Measurements from ENCODE around the gene CEBPB.

The CEBPB gene

DNA sequence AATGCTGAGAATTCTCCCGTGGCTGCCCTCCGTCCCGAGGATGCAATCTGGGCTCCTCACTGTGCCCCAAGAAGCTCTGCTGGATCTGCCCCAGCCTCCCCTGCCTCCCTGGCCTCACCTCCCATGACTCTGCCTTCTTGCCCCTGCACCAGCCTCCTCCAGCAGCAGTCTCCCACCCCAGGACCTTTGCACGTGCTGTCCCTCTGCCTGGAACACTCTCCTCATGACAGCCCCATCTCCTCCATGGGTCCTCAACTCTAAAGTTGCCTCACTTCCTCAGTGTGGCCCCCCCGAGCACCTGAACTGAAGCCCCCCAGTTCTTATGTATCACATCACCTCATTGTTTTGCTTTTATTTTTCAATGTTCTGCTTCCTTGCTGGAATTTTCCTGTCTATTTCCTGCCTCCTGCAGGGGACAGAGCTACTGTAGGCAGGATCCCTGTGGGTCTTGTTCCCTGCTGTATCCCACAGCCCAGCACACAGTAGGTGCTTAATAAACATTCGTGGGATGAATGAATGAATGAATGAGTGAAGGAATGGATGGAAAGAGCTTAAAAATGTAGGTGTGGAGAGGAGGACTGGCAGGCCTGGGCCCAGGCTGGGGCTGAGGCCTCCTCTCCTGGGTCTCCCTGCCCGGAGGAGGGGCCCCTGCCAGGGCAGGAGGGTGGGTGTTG lies 42.2 kb downstream of the CEBPB start:
- no peaks in the 10 kb centered on the region for H3K4me1 ChIP-seq (ENCODE audit: control insufficient read depth, insufficient read depth, low read length)
- H3K4me3 ChIP-seq (ENCODE audit: low read length in 2 of 2) = no peak overlapping the region
- H3K9me3 ChIP-seq (ENCODE audit: control insufficient read depth in 2 of 2, low read length in 2 of 2) = no peaks in the 10 kb centered on the region
- no peak overlapping the region for H3K9ac ChIP-seq (ENCODE audit: low read length in 2 of 2)
- no peaks in the 10 kb centered on the region for H3K27me3 ChIP-seq (ENCODE audit: control insufficient read depth in 1 of 2, insufficient read depth in 2 of 2, low read length in 2 of 2)
- no peak overlapping the region for H3K27ac ChIP-seq (ENCODE audit: low read length)
- no peaks in the 10 kb centered on the region for H3K36me3 ChIP-seq (ENCODE audit: control insufficient read depth in 2 of 2, insufficient read depth in 2 of 2, low read length in 2 of 2)

DNA sequence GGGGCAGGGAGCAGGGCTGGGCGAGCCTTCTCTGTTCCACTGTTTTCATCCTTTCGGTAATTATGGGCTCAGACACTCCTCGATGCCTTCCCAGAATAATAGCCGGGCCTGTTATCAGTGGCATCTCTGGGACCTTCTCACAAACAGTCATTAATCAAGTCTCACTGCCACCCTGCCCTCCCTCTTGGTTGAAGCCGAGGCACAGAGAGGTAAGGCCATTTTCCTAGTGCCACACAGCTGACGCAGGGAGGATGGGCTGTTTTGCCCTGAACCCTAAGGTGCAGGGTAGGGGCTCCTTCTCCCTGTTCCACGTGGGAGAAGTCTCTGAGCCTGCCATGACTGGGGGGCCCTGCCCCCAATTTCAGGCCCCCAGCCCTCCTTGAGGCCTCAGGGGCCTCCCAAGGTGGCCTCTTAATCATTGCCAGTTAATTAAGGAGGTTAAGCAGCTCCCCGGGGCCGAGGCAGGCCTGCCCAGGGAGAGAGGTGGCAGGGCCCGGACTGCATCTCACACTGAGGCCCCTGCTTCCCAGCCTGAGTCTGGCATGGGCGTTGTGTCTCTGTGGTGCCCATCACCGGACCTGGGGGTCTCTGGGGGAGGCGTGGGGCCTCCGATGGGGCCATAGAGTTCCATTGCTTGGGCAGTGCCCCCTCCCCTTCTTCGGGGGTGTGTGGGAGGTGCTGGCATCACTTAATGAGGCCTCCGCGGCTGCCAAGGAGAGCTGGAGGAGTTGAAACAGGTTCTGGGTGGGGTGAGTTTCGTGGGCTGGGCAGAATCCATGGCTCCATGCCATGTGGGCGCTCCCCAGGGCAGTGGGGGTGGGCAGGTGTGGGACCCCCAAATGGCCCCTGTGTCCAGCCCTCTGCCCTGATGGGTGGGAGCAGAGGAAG lies 42.9 kb downstream of the CEBPB start:
- H3K27me3 ChIP-seq (ENCODE audit: control insufficient read depth in 1 of 2, insufficient read depth in 2 of 2, low read length in 2 of 2) = no peaks in the 10 kb centered on the region
- H3K27ac ChIP-seq (ENCODE audit: low read length) = no peak overlapping the region
- H3K9ac ChIP-seq (ENCODE audit: low read length in 2 of 2) = no peak overlapping the region
- H3K4me3 ChIP-seq (ENCODE audit: low read length in 2 of 2) = no peak overlapping the region
- no peaks in the 10 kb centered on the region for H3K36me3 ChIP-seq (ENCODE audit: control insufficient read depth in 2 of 2, insufficient read depth in 2 of 2, low read length in 2 of 2)
- H3K4me1 ChIP-seq (ENCODE audit: control insufficient read depth, insufficient read depth, low read length) = no peaks in the 10 kb centered on the region
- no peaks in the 10 kb centered on the region for H3K9me3 ChIP-seq (ENCODE audit: control insufficient read depth in 2 of 2, low read length in 2 of 2)

DNA sequence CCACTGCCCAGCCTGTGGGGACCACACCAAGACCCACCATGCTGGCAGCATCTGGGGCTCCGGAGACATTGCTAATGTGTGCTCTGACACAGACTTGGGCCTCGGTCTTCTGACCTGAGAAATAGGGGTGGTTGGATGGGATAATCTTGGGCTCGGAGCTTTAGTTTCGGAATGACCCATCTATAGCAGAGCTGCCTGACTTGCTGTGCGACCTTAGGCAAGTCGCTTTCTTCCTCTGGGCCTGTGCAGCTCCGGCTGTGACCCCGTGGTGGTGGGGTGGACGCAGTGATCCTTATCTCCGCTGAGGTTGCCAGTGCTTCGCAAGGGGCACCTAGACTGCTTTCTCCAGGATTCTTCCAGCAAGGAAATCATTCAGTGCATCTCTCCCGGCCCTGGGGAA lies 43.7 kb downstream of the CEBPB start:
- no peak overlapping the region for H3K27ac ChIP-seq (ENCODE audit: low read length)
- no peaks in the 10 kb centered on the region for H3K36me3 ChIP-seq (ENCODE audit: control insufficient read depth in 2 of 2, insufficient read depth in 2 of 2, low read length in 2 of 2)
- no peaks in the 10 kb centered on the region for H3K9me3 ChIP-seq (ENCODE audit: control insufficient read depth in 2 of 2, low read length in 2 of 2)
- H3K27me3 ChIP-seq (ENCODE audit: control insufficient read depth in 1 of 2, insufficient read depth in 2 of 2, low read length in 2 of 2) = no peaks in the 10 kb centered on the region
- no peak overlapping the region for H3K4me3 ChIP-seq (ENCODE audit: low read length in 2 of 2)
- H3K4me1 ChIP-seq (ENCODE audit: control insufficient read depth, insufficient read depth, low read length) = no peaks in the 10 kb centered on the region
- H3K9ac ChIP-seq (ENCODE audit: low read length in 2 of 2) = no peak overlapping the region

DNA sequence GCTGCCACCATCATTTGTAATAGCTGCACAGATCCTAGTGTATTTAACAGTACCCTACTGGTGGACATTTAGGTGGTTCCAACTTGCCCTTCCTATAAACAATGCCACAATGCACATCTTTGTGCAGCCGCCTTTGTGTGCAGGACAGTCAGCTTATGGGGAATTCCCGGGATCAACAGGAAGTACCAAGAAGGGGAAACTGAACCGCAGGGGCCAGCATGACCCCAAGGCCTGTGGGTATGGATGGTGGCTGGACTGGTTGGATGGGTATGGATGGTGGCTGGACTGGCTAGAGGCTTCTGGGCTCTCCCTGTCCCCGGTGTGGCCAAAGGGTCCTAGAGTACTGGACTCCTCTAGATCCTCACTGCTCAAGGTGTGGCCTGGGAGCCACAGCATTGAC lies 46.7 kb downstream of the CEBPB start:
- no peaks in the 10 kb centered on the region for H3K36me3 ChIP-seq (ENCODE audit: control insufficient read depth in 2 of 2, insufficient read depth in 2 of 2, low read length in 2 of 2)
- no peaks in the 10 kb centered on the region for H3K9me3 ChIP-seq (ENCODE audit: control insufficient read depth in 2 of 2, low read length in 2 of 2)
- H3K27me3 ChIP-seq (ENCODE audit: control insufficient read depth in 1 of 2, insufficient read depth in 2 of 2, low read length in 2 of 2) = no peaks in the 10 kb centered on the region
- H3K4me1 ChIP-seq (ENCODE audit: control insufficient read depth, insufficient read depth, low read length) = no peaks in the 10 kb centered on the region
- no peak overlapping the region for H3K4me3 ChIP-seq (ENCODE audit: low read length in 2 of 2)
- H3K9ac ChIP-seq (ENCODE audit: low read length in 2 of 2) = no peak overlapping the region
- no peak overlapping the region for H3K27ac ChIP-seq (ENCODE audit: low read length)

DNA sequence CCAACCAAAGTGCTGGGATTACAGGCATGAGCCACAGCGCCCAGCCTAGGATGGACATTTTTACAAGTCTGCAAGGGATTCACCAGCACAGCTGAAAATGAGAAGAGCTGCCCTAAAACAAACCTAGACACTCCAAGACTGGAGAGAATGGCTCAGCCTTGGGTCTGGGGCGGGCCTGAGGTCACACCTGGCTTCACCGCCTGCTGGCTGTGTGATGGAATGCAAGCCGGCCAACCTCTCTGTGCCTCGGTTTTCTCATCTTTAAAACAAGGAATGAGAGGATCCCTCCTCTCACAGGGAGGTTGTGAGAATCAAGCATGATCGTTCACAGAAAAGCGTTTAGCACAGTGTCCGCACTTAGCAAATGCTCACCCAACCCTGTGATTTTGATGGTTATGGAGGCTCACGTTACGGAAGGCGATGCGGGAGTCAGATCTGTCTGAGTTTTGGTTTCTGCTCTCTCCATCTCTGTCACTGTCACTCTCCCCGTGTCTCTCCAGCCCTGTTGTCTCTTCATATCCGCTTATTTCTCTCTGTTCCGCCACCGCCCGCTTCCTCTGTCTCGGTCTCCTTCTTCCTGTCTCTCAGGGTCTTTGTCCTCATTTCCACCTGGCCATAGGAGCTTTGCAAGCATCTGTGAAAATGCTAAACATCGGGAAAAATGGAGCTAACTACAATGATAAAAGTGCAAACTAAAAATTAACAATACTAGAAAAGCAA lies 47.6 kb downstream of the CEBPB start:
- H3K9me3 ChIP-seq (ENCODE audit: control insufficient read depth in 2 of 2, low read length in 2 of 2) = no peaks in the 10 kb centered on the region
- H3K4me1 ChIP-seq (ENCODE audit: control insufficient read depth, insufficient read depth, low read length) = no peaks in the 10 kb centered on the region
- H3K36me3 ChIP-seq (ENCODE audit: control insufficient read depth in 2 of 2, insufficient read depth in 2 of 2, low read length in 2 of 2) = no peaks in the 10 kb centered on the region
- H3K4me3 ChIP-seq (ENCODE audit: low read length in 2 of 2) = no peak overlapping the region
- H3K9ac ChIP-seq (ENCODE audit: low read length in 2 of 2) = no peak overlapping the region
- no peak overlapping the region for H3K27ac ChIP-seq (ENCODE audit: low read length)
- peaks cover 0 to 1% of the 10 kb centered on the region in 2 donors for H3K27me3 ChIP-seq (ENCODE audit: control insufficient read depth in 1 of 2, insufficient read depth in 2 of 2, low read length in 2 of 2)

DNA sequence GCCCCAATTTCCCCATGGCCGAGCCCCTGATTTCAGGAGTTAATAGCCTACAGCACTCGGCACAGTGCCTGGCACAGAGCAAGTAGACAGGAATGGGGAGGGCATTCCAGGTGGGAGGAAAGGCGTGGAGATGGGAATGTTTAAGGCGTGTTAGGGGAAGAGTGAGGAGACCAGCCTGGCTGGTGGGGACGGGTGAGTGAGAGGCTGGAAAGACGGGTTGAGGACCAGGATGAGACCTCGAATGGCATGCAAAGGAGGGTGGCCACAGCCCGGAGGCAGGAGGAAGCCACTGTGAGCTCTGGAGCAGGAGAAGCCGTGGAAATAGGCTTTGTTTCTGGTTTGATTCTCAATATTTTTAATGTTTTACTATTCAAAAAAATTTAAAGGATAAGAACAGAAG lies 49.5 kb downstream of the CEBPB start:
- Histone ChIP-seq H3K9me3 (ENCODE audit: control insufficient read depth in 2 of 2, low read length in 2 of 2) (no peaks in the 10 kb centered on the region), H3K4me1 (ENCODE audit: control insufficient read depth, insufficient read depth, low read length) (no peaks in the 10 kb centered on the region), H3K27ac (ENCODE audit: low read length) (no peak overlapping the region), H3K4me3 (ENCODE audit: low read length in 2 of 2) (no peak overlapping the region), H3K9ac (ENCODE audit: low read length in 2 of 2) (no peak overlapping the region), H3K27me3 (ENCODE audit: control insufficient read depth in 1 of 2, insufficient read depth in 2 of 2, low read length in 2 of 2) (peaks cover 0 to 3% of the 10 kb centered on the region in 2 donors), H3K36me3 (ENCODE audit: control insufficient read depth in 2 of 2, insufficient read depth in 2 of 2, low read length in 2 of 2) (no peaks in the 10 kb centered on the region)

DNA sequence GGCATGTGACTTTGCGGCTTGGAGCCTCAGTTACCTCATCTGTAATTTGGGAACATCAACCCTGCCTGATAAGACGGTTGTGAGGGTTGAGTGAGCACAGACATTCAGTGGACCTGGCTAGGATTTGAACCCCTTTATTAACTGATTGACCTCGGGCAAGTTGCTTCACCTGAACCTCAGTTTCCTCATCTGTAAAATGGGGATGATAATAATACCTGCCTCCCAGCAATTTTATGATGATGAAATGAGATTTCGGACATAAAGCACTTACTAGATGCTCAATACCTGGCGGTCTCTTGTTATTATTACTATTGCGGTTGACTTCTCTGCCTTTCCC lies 51.5 kb downstream of the CEBPB start:
- Histone ChIP-seq H3K4me1 (ENCODE audit: control insufficient read depth, insufficient read depth, low read length) (no peaks in the 10 kb centered on the region), H3K36me3 (ENCODE audit: control insufficient read depth in 2 of 2, insufficient read depth in 2 of 2, low read length in 2 of 2) (no peaks in the 10 kb centered on the region), H3K27ac (ENCODE audit: low read length) (no peak overlapping the region), H3K9ac (ENCODE audit: low read length in 2 of 2) (no peak overlapping the region), H3K9me3 (ENCODE audit: control insufficient read depth in 2 of 2, low read length in 2 of 2) (no peaks in the 10 kb centered on the region), H3K4me3 (ENCODE audit: low read length in 2 of 2) (no peak overlapping the region), H3K27me3 (ENCODE audit: control insufficient read depth in 1 of 2, insufficient read depth in 2 of 2, low read length in 2 of 2) (peaks cover 0 to 3% of the 10 kb centered on the region in 2 donors)
